ENCODE results near the gene KCTD16.

Gene KCTD16

GRCh38 chr5:144352732-144353317 lies 182.2 kb downstream of the KCTD16 start:
- DNase-seq: no peak

- DNase-seq: no peak
Measured at GRCh38 chr5:144356489-144356888, 185.8 kb downstream of the KCTD16 start.

GRCh38 chr5:144361406-144361805 lies 190.7 kb downstream of the KCTD16 start:
- DNase-seq: no peak

GRCh38 chr5:144365885-144366284 lies 195.2 kb downstream of the KCTD16 start:
- DNase-seq: no peak

- no peak for DNase-seq
Measured at GRCh38 chr5:144367991-144368390, 197.3 kb downstream of the KCTD16 start.

GRCh38 chr5:144368556-144368955 lies 197.9 kb downstream of the KCTD16 start:
- DNase-seq: no peak

- DNase-seq: no peak
Measured at GRCh38 chr5:144369006-144369405, 198.3 kb downstream of the KCTD16 start.

- DNase-seq: no peak
Measured at GRCh38 chr5:144370273-144370672, 199.6 kb downstream of the KCTD16 start.

- DNase-seq: no peak
Measured at GRCh38 chr5:144374637-144375036, 204.0 kb downstream of the KCTD16 start.

GRCh38 chr5:144377207-144377606 lies 206.5 kb downstream of the KCTD16 start:
- DNase-seq: no peak

- peak; percentile 60 for DNase-seq
Measured at GRCh38 chr5:144378681-144379080, 208.0 kb downstream of the KCTD16 start.

GRCh38 chr5:144385597-144385996 lies 214.9 kb downstream of the KCTD16 start:
- no peak for DNase-seq

- no peak for DNase-seq
Measured at GRCh38 chr5:144386315-144386714, 215.6 kb downstream of the KCTD16 start.

- no peak for DNase-seq
Measured at GRCh38 chr5:144390133-144390532, 219.5 kb downstream of the KCTD16 start.

GRCh38 chr5:144391044-144391443 lies 220.4 kb downstream of the KCTD16 start:
- no peak for DNase-seq

- DNase-seq: no peak
Measured at GRCh38 chr5:144393641-144394435, 223.2 kb downstream of the KCTD16 start.

GRCh38 chr5:144395704-144396103 lies 225.0 kb downstream of the KCTD16 start:
- DNase-seq: no peak

- DNase-seq: no peak
Measured at GRCh38 chr5:144403058-144403457, 232.4 kb downstream of the KCTD16 start.

- no peak for DNase-seq
Measured at GRCh38 chr5:144403817-144404420, 233.2 kb downstream of the KCTD16 start.

GRCh38 chr5:144404672-144405071 lies 234.0 kb downstream of the KCTD16 start:
- DNase-seq: no peak

GRCh38 chr5:144405991-144406390 lies 235.3 kb downstream of the KCTD16 start:
- DNase-seq: no peak

GRCh38 chr5:144406442-144406841 lies 235.8 kb downstream of the KCTD16 start:
- DNase-seq: no peak

GRCh38 chr5:144414202-144415029 lies 243.7 kb downstream of the KCTD16 start:
- DNase-seq: no peak

Measured in NCI-H524 treated with DMSO at 0.1 percent for 48 hours (cell line).